ENCODE results near the gene MTHFD2. TPM values are rescaled to one million over a fixed set of nuclear protein-coding genes. Genes with fewer than 3 reads are reported as not detected.

MTHFD2 gene
- 10 to 100 TPM; 15.8 to 25.7 TPM for total RNA-seq

- Histone ChIP-seq H3K27me3 (no peaks in the 10 kb centered on the region), H3K4me3 (peak within 1 kb of the TSS; percentile 22 to 86), H3K27ac (peak within 1 kb of the TSS; percentile 89 to 96 (median 94)), H3K4me1 (peaks cover 29% of the 10 kb centered on the region), H3K36me3 (replicated peaks in 1 of 2; ENCODE audit: insufficient read depth in 1 of 2, low read depth in 2 of 2) (no peaks in the 10 kb centered on the region), H3K9me3 (no peaks in the 10 kb centered on the region)
- ATAC-seq (peak; percentile 97), DNase-seq (peak; percentile 93 to 97 (median 96))
- TF ChIP-seq CTCF (IDR thresholded peaks at IDR 0.05) (peak; percentile 61 to 87 (median 74)), POLR2A (IDR thresholded peaks at IDR 0.05) (peak; percentile 70 to 92 (median 89))
- intact Hi-C loops (cut with DNase I): no loop called here
- WGBS, 2 donors: 0 to 1% methylated on average over 18 to 94 of the region's 96 CpGs
Observed at GRCh38 chr2:74198461-74199274, at the start of gene MTHFD2. MTHFD2 (plus strand) TSS chr2:74198615; CDS start chr2:74198642, 27 bp downstream.

GRCh38 chr2:74149247-74149525 lies 49.2 kb upstream of the MTHFD2 start:
- no peak for DNase-seq
- no peaks in the 10 kb centered on the region for H3K27me3 ChIP-seq
- intact Hi-C loops (cut with DNase I): loop anchor here (10.0 kb wide), 1 partner anchor 324 kb away; the partner anchor contains the start of gene STAMBP
- WGBS, 2 donors: 79 to 87% methylated on average over 5 of the region's 5 CpGs
- TF ChIP-seq CTCF (IDR thresholded peaks at IDR 0.05): no peak
- TF ChIP-seq POLR2A (IDR thresholded peaks at IDR 0.05): no peak
- no peak overlapping the region for H3K27ac ChIP-seq
- H3K4me3 ChIP-seq: no peak overlapping the region
- H3K9me3 ChIP-seq: no peaks in the 10 kb centered on the region
- H3K36me3 ChIP-seq (replicated peaks in 1 of 2; ENCODE audit: insufficient read depth in 1 of 2, low read depth in 2 of 2): peaks cover 0 to 6% of the 10 kb centered on the region in 2 donors
- peaks cover 26% of the 10 kb centered on the region for H3K4me1 ChIP-seq
- ATAC-seq: no peak

GRCh38 chr2:74149570-74150319 lies 48.7 kb upstream of the MTHFD2 start:
- no peak overlapping the region for H3K4me3 ChIP-seq
- H3K9me3 ChIP-seq: no peaks in the 10 kb centered on the region
- H3K36me3 ChIP-seq (replicated peaks in 1 of 2; ENCODE audit: insufficient read depth in 1 of 2, low read depth in 2 of 2): peaks cover 0 to 6% of the 10 kb centered on the region in 2 donors
- ATAC-seq (no peak), DNase-seq (no peak)
- 79 to 92% methylated on average over 7 of the region's 7 CpGs for WGBS, 2 donors
- no peak overlapping the region for H3K27ac ChIP-seq
- no peaks in the 10 kb centered on the region for H3K27me3 ChIP-seq
- H3K4me1 ChIP-seq: peaks cover 26% of the 10 kb centered on the region
- TF ChIP-seq CTCF (IDR thresholded peaks at IDR 0.05) (no peak), POLR2A (IDR thresholded peaks at IDR 0.05) (no peak)
- intact Hi-C loops (cut with DNase I): loop anchor here (10.0 kb wide), 1 partner anchor 325 kb away; the partner anchor contains the start of gene STAMBP

- Histone ChIP-seq H3K4me1 (peaks cover 15% of the 10 kb centered on the region), H3K36me3 (replicated peaks in 1 of 2; ENCODE audit: insufficient read depth in 1 of 2, low read depth in 2 of 2) (peaks cover 0 to 10% of the 10 kb centered on the region in 2 donors), H3K9me3 (no peaks in the 10 kb centered on the region), H3K27me3 (no peaks in the 10 kb centered on the region), H3K27ac (no peak overlapping the region), H3K4me3 (no peak overlapping the region)
- intact Hi-C loops (cut with DNase I): no loop called here
- no peak for TF ChIP-seq POLR2A (IDR thresholded peaks at IDR 0.05)
- no peak for TF ChIP-seq CTCF (IDR thresholded peaks at IDR 0.05)
- ATAC-seq: no peak
- WGBS, 2 donors: 95 to 100% methylated on average over 2 of the region's 2 CpGs
- DNase-seq: no peak
Observed at GRCh38 chr2:74152954-74153353, 45.5 kb upstream of the MTHFD2 start.

All from body of pancreas (tissue), 4 donors.